AG08396 (cell line): Measurements from ENCODE around the gene DYRK1A.
"Not testable (repeated sequence)": the region's sequence is repeated elsewhere in the genome, so short reads cannot be mapped to it uniquely, and the experiment has no call there.

Source experiments
- DNase-seq: peaks from one replicate; pipeline ENCODE4 v3.0.0; 2012; ENCODE audit warnings: low spot score, mixed read lengths

Gene DYRK1A

DNA sequence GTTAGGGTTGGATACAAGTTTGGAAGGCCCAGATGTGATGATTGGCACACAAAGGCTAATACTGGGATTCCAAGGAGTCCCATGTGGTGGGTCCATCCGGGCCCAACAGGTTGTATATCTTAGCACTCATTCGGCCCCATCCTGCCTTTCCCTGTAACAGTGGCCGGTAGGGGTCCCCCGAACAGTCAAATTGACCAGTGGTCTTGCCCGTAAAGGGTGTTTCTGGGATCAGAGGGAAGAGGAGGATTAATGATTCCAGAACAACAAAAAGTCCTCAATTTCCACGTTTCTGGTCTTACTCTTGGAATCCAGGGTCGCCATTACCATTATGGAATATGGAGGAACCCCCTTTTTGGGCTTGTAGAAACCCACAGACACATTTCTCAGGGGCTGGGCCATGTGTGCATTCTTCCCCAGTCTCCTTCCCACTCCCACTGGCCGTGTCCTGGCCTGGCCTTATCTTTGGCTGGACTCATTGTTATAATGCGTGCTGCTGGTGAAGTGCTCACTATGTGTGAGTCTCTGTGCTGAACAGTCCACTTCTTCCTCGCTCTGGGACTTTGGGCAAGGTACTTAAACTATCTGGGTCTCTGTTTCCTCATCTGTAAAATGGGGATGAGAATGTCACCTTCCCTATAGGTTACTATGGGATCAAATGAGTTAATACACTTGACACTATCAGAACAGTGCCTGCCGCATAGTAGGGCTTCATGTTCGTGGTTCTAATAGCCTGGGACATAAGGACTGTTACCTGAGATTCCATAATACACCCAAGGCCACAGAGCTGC lies 161.8 kb downstream of the DYRK1A start:
- no peak for DNase-seq

DNA sequence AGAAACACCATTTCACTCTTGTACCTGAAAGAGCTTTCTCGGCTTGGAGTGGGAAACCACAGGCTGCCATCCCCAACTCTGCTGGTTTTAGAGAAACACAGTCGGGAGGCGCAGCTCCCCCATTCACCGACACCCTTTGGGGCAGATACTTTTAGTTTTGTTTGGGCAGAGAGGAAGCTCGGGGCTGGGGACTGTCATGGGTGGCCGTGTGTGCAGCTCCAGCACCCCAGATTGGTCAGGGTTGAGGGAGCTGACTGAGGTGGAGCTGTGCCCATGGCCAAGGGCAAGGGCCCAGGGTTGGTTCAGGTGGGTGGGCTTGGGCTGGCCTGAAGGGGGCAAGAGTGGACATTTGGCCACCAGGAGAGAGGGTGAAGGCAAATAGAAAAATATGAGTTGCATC lies 163.1 kb downstream of the DYRK1A start:
- no peak for DNase-seq

DNA sequence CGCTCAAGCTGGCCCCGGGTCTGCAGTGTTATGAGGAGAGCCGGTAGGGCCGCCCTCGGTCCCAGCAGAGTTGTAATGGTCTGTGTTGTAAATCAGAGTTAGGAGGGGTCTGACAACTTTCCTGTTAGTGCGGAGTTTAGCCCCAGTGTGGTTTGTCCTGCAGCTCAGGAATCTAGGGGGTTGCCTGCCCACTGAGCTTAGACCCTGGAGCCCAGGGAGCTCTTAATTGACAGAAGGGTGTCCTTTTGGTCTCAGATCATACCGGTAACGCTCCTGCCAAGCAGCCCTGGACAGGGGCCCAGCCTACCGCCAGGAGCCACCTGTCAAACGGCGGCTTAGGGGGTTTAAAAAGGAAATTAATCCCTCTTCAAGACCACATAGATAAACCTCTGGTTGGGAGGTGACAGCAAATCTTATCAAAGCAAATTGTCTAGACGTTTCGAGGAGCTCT lies 164.4 kb downstream of the DYRK1A start:
- no peak for DNase-seq

DNA sequence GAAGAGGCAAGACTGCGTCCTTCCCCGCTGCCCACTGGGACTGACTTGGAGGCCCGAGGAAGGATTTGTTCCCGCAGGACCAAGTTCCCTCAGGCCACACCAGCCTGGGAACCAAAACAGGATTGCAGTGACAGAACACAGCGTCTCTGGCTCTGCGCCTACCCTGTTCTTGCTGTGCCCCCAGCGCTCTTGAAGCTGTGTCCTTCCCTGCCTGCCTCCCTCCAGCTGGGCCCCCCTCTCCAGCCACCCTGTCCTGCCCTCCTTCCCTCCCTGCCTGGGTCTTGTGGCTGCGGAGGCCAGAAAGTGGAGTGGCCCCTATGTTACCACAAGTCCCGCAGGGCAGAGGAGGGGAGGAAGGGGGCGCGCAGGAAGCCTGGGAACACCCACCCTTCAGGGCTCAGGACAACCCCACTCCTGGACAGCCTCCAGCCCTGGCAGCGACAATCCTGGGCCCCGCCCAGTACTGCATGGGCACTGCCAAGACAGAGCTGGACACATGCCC lies 164.9 kb downstream of the DYRK1A start:
- no peak for DNase-seq

DNA sequence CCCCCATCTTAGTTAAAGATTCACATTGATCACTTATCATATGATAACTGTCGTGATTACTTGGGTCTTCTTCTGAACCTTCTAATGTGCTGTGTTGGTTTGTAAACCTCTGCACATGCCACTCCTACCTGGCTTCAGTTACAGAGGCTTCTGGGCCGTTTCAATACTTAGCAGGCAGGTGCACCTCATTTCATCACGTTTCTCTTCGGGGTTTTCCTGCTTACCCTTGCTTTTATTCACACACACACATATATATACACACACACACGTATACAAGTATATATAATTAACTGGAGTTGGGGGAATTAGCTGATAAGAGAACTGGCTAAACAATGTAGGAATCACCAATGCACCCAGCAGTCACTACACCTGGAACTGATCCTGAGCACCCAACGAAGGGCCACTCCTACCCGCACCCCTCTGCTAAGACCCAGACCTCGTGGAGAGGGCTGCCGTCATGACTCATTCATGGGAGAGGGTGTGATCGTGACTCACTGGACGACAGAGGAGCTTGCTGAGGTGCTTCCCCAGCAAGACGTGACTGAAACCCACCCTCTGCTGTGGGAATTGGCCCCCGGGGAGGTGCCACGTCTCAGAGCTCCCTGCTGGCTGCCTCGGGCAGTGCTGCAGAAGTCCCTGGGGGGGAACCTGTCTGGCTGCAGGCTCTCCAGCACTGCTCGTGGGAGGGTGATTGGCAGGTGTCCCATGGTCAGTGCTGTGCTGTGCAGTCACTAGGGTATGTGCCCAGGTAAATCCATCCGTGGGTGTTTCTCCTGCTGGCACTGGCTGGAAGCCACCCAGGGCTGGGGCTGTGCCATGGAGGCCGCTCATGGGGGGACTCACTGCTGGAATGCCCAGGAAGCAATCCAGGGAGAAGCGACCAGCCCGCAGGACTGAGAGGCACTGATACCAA lies 166.6 kb downstream of the DYRK1A start:
- no peak for DNase-seq

DNA sequence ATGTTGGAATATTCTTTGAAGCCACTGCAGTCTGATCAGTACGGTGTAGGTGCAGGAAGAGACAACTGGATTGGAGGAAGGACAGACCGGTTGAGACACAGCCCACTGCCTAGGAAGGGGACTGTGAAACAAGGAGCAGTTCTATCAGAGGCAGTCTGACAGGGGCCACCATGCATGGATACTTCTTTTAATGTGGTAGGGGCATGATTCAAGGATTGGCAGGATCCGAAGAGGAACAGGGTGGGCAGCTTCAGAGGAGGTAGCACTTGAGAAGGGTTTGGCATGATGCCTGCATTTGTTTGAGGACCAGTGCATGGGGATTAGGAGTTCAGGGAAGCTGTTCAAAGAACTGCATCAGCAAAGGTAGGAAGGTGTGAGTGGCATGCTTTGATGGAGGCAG lies 167.9 kb downstream of the DYRK1A start:
- DNase-seq: no peak

DNA sequence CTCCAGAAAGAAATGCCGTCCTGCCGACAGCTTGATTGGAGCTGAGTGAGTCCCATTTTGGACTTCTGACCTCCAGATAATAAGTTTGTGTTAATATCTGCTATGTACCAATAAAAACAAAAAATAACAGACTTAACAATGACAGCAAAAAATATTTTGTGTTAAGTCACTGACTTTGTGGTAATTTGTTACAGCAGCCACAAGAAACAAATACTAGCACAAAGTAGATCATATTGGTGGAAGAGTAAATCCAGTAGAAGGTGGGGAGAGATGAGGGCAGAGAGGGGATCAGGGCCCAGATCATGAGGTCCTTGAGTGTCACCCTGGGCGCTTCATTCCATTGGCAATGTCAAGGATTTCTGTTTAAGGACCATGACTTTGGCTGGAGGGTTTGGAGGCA lies 168.6 kb downstream of the DYRK1A start:
- DNase-seq: no peak

DNA sequence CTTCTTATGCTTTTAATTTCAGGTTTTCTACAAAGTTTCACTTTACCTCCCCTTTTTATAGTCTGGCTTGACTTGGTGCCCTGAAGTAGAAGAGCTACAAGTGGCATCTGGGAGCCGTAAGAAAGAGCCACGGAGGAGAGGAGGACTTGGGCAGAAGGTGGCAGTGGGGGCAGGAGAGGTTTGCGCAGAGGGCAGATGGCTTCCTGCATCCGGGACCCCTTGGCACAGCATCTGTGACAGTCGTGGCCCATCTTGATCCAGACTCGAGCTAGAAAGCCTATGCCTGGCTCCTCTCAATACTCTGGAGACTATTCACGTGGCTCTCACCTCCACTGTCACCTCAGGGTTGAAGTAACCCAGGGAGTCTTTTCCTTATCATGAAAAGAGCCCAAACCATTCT lies 169.1 kb downstream of the DYRK1A start:
- no peak for DNase-seq

DNA sequence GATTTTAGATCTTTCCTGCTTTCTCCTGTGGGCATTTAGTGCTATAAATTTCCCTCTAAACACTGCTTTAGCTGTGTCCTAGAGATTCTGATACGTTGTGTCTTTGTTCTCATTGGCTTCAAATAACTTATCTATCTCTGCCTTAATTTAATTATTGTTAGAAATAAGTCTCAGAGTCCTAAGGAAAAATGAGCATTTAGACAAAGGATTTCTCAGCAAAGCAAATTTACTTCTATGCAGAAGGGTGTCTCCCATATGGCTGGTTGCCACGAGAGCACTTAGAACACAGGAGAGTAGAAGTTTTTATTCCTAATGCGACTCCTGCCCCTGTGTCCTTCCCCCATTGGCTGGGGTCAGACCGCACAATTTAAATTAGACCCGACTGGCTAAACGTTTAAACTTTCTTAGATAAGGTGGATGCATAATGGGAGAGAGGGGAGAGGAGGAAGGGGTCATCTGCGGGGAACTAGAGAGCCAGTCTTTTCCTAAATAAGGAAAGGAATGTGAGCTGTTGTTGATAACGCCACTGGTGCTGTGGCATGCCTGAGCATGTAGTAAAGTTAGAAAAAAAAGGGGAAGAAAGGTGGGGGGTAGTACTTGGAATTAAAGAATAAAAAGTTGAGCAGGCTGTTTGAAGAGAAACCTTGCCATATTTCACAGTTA lies 170.2 kb downstream of the DYRK1A start:
- DNase-seq: no peak

DNA sequence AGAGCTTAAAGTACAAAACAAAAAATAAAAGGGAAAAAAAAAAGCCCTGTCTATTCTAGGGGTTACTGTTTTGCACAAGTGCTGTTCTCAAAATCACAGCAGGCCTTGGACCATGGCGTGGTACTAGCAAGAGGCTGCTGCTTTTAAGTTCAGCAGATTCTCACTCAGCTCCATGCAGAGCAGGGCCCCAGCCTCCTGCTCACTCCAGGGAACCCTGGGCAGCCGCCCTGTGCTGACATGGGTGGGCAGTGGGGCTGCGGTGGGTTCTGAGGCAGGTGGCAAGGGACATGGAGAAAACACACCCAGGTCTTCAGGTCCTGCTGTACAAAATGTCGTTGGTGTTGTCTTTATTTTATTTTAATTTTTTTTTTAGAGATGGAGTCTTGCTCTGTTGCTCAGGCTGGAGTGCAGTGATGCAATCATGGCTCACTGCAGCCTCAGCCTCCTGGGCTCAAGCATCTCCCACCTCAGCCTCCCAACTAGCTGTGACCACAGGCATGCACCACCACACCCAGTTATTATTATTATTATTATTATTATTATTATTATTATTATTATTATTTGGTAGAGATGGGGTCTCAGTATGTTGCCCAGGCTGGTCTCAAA lies 170.9 kb downstream of the DYRK1A start:
- no peak for DNase-seq

DNA sequence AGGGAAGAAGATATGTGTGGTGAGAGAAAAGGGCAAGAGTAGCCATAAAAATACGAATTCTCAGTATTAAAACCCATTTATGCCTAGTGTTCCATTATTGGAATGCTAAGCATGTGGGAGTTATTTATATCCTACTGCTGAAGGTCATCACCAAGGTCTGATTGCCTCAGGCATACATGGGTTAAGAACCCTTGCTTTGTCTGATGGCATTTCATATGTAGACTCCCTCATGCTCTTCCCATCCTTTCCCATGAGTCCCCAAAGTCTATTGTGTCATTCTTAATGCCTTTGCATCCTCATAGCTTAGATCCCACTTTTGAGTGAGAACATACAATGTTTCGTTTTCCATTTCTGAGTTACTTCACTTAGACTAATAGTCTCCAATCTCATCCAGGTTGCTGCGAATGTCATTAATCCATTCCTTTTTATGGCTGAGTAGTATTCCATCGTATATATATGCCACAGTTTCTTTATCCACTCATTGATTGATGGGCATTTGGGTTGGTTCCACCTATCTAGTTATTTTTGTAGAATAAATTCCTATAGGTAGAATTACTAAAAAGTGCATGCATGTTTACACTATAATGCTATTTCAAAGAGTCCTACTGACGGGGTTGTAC lies 172.5 kb downstream of the DYRK1A start:
- no peak for DNase-seq

DNA sequence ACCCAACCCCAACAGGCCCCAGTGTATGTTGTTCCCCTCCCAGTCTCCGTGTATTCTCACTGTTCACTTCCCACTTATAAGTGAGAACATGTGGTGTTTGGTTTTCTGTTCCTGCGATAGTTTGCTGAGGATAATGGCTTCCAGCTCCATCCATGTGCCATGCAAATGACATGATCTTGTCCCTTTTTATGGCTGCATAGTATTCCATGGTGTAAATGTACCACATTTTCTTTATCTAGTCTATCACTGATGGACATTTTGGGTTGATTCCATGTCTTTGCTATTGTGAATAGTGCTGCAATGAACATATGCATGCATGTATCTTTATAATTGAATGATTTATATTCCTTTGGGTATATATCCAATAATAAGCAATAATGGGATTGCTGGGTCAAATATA lies 174.6 kb downstream of the DYRK1A start:
- not testable (repeated sequence) for DNase-seq

DNA sequence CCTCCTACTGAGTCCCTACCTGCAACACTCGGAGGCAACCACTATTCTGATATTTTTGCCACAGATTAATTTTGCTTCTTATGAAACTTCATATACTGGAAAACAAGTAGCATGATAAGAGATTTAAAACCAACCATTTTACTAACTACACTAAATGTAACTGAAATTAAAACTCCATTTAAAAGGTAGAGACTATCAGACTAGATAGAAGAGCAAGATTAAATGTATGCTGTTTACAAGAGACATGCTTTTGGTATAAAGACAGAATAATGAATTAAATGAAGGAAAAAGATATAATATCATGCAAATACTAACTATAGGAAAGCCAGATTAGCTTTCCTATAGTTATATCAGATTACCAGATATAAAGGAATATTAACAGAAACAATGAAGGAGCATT lies 175.9 kb downstream of the DYRK1A start:
- no peak for DNase-seq

DNA sequence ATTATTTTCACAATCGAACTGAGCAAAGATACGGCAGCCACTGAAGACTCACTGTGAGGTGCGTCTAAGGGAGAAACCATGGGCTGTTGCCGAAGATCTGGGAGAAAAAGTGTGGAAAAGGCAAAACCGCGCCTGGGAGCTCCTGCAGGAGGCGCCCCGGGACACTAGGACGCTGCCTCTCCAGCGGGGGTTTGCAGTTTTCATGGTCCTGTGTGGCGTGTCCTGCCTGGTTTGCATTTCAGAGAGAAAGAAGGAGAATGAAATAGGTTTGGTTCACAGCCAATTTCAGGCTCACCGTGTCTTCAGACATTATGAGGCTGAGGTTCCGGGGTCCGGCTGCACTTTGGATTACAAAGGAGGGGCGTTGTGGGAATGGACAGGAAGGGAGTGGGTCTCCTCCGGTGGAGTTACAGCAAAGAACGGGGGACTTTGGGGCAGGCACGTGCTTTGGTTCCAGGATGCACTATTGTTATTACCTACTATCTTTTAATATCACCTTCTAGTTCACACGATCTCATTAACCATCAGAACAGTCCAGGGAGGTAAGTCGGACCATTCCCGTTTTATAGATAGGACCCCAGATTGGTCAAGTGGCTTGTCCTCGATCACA lies 179.8 kb downstream of the DYRK1A start:
- DNase-seq: no peak

DNA sequence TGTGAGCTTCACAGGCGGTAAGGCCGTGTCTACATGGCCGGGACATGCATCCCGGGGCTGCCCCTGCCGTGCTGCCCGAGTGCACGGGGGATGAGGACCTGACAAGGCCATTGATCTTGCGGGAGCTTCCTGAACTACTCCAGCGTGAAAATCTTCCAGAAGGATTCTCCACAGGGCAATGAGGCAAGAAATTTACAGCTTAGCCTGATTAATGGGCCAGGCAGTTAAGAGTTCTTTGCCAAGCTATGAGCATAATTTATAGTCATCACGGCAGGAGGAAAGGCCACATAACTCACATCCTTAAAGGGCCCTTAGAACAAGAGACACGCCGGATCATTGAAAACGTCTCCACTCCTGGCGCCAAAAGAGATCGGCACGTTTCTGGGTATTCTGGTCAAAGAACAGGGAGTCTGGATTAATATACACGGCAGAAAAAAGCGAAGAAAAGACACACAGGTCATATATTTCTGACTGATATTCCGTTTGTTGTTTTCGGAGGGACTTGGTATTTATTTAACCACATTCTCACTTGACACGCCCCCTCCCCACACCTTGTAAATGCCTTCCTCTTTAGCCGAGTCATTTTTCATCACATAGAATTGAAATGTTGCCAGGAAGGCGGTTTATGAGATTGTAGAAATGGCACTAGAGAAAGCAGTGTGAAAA lies 180.5 kb downstream of the DYRK1A start:
- DNase-seq: no peak

DNA sequence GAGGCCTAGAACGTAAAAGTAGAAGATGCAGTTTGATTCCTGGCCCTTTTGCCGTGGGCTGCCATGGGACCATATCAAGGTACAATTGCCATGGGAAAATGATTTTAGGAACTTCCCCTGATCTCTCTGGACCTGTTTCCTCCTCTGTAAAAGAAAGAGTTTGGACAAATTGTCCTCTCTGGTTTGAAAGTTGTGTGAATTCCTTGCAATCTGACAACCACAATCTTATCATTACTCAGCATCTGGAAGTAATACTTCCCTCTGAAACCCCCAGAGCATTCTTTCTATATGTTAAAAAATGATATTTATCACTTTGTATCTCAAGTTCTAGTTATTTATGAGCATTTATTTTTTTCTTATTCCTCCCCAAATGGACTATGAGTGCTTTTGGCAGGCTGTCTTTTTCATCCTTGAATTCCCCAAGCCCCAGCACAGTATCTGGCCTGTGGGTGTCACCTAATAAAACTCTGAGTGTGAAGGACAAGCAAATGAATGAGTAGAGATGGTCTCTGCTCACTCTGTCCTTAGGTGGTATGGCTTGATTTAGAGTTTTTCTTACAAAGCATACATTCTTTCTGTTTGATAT lies 181.1 kb downstream of the DYRK1A start:
- no peak for DNase-seq

DNA sequence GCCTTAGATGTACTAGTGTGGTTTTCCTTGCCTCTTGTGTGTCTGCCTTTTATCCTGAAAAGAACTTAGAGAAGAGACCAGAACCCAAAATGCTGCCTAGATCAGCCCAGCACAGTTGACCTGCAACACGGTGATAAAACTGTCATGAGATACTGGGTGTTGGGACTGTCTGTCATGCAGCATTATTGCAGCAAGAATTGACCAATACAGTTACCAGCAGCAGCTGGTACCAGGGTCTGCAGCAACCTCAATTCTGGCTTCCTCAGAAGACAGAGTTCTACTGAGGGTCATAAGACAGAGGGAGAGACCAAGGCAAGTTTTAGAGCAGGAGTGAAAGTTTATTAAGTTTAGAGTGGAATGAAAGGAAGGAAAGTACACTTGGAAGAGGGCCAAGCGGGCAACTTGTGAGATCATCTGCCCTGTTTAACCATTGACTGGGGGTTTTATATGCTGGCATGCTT lies 182.0 kb downstream of the DYRK1A start:
- no peak for DNase-seq

DNA sequence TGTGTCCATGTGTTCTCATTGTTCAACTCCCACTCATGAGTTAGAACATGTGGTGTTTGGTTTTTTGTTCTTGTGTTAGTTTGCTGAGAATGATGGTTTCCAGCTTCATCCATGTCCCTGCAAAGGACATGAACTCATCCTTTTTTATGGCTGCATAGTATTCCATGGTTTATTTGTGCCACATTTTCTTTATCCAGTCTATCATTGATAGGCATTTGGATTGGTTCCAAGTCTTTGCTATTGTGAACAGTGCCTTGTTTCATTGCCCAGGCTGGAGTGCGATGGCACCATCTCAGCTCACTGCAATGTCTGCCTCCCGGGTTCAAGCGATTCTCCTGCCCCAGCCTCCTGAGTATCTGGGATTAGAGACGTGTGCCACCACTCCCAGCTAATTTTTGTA lies 183.2 kb downstream of the DYRK1A start:
- not testable (repeated sequence) for DNase-seq

DNA sequence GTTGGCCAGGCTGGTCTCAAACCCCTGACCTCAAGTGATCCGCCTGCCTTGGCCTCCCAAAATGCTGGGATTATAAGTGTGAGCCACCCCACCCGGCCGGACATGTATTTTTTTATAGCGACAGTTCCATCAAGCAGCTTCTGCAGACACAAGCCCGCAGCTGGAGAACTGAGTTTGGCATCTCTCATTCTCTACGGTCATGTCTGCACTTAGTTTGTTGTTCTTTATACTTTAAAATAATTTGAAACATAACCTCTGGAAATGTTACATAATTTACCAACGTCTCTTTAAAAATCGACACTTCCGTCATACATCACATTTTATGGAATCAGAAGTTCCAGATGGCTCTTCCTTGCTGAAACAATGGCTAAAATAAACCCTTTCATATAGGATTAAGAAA lies 183.6 kb downstream of the DYRK1A start:
- DNase-seq: no peak
